H9 (cell line): ENCODE measurements around the gene DYNC1H1. TPM values are rescaled to one million over a fixed set of nuclear protein-coding genes. Genes with fewer than 3 reads are reported as not detected.

Experiments
- DNase-seq: peaks from one replicate; pipeline ENCODE4 v3.0.0-alpha.2; 2017
- H2AFZ ChIP-seq: one replicate; pipeline ENCODE4 v1.6.1; 2013; ENCODE audit warnings: mild to moderate bottlenecking, low read length, control low read depth, moderate library complexity
- H2AK5ac ChIP-seq: 2 replicates; pipeline ENCODE4 v1.6.1; 2013; ENCODE audit warnings: low read length, control low read depth, mixed read lengths; ENCODE audit not compliant: insufficient read length
- H2BK120ac ChIP-seq: one replicate; pipeline ENCODE4 v1.6.1; 2013; ENCODE audit warnings: low read depth, mild to moderate bottlenecking, low read length, control low read depth, inconsistent platforms; ENCODE audit not compliant: poor library complexity, severe bottlenecking
- H2BK12ac ChIP-seq: 2 replicates; pipeline ENCODE4 v1.6.1; 2013; ENCODE audit warnings: low read length, control low read depth, mixed read lengths, low read depth; ENCODE audit not compliant: insufficient read length
- H2BK15ac ChIP-seq: 2 replicates; pipeline ENCODE4 v1.6.1; 2013; ENCODE audit warnings: low read depth, low read length, control low read depth
- H2BK20ac ChIP-seq: one replicate; pipeline ENCODE4 v1.6.1; 2013; ENCODE audit warnings: low read depth, mild to moderate bottlenecking, low read length, control low read depth, inconsistent platforms; ENCODE audit not compliant: poor library complexity, severe bottlenecking
- H2BK5ac ChIP-seq: 2 replicates; pipeline ENCODE4 v1.6.1; 2013; ENCODE audit warnings: low read length, control low read depth, mixed read lengths; ENCODE audit not compliant: insufficient read length
- H3K14ac ChIP-seq: 2 replicates; pipeline ENCODE4 v1.6.1; 2013; ENCODE audit warnings: low read length, control low read depth; ENCODE audit not compliant: insufficient read depth
- H3K18ac ChIP-seq: 2 replicates; pipeline ENCODE4 v1.6.1; 2013; ENCODE audit warnings: low read depth, mild to moderate bottlenecking, mixed read lengths, low read length, control low read depth; ENCODE audit not compliant: insufficient read length
- H3K23ac ChIP-seq: 2 replicates; pipeline ENCODE4 v1.6.1; 2013; ENCODE audit warnings: low read length, control low read depth, mixed read lengths, low read depth; ENCODE audit not compliant: insufficient read length
- H3K23me2 ChIP-seq: 2 replicates; pipeline ENCODE4 v1.6.1; 2013; ENCODE audit warnings: low read depth, mild to moderate bottlenecking, mixed read lengths, low read length, control low read depth; ENCODE audit not compliant: insufficient read length, poor library complexity, severe bottlenecking
- H3K27ac ChIP-seq: 2 replicates; pipeline ENCODE4 v1.5.1; 2013; ENCODE audit warnings: low read length, control low read depth, mixed read lengths, low read depth; ENCODE audit not compliant: insufficient read length
- H3K27me3 ChIP-seq: 2 replicates; pipeline ENCODE4 v1.6.1; 2013; ENCODE audit warnings: low read length, control low read depth, inconsistent platforms; ENCODE audit not compliant: insufficient read depth
- H3K4ac ChIP-seq: 2 replicates; pipeline ENCODE4 v1.6.1; 2013; ENCODE audit warnings: low read depth, mild to moderate bottlenecking, control low read depth, inconsistent platforms, low read length, moderate library complexity
- H3K4me1 ChIP-seq: 2 replicates; pipeline ENCODE4 v1.6.1; 2013; ENCODE audit warnings: low read length, control low read depth, inconsistent platforms; ENCODE audit not compliant: insufficient read depth
- H3K4me2 ChIP-seq: 2 replicates; pipeline ENCODE4 v1.6.1; 2013; ENCODE audit warnings: low read length, control low read depth, mixed read lengths; ENCODE audit not compliant: insufficient read length, insufficient read depth
- H3K56ac ChIP-seq: 2 replicates; pipeline ENCODE4 v1.6.1; 2013; ENCODE audit warnings: low read depth, mild to moderate bottlenecking, mixed read lengths, low read length, control low read depth; ENCODE audit not compliant: insufficient read length
- H3K79me1 ChIP-seq: 2 replicates; pipeline ENCODE4 v1.6.1; 2013; ENCODE audit warnings: low read depth, mild to moderate bottlenecking, moderate library complexity, low read length, control low read depth, inconsistent platforms; ENCODE audit not compliant: insufficient read depth, poor library complexity, severe bottlenecking
- H3K79me2 ChIP-seq: 2 replicates; pipeline ENCODE4 v1.6.1; 2013; ENCODE audit warnings: low read length, control low read depth, inconsistent platforms; ENCODE audit not compliant: insufficient read depth
- H3K9ac ChIP-seq: 2 replicates; pipeline ENCODE4 v1.6.1; 2013; ENCODE audit warnings: low read length, control low read depth, mixed read lengths; ENCODE audit not compliant: insufficient read length; ENCODE audit errors: extremely low read depth
- H3K9me3 ChIP-seq: one replicate; pipeline ENCODE4 v1.6.1; 2013; ENCODE audit warnings: low read depth, low read length, inconsistent platforms; ENCODE audit not compliant: control insufficient read depth
- H3T11ph ChIP-seq: one replicate; pipeline ENCODE4 v1.6.1; 2013; ENCODE audit warnings: mild to moderate bottlenecking, low read length, control low read depth, inconsistent platforms
- H4K20me1 ChIP-seq: one replicate; pipeline ENCODE4 v1.6.1; 2013; ENCODE audit not compliant: control insufficient read depth, insufficient read length, insufficient read depth
- H4K5ac ChIP-seq: 2 replicates; pipeline ENCODE4 v1.6.1; 2013; ENCODE audit warnings: low read depth, mild to moderate bottlenecking, mixed read lengths, low read length, control low read depth; ENCODE audit not compliant: insufficient read length
- H4K8ac ChIP-seq: replicated peaks from 2 replicates; pipeline ENCODE4 v1.6.1; 2013; ENCODE audit warnings: low read length, control low read depth, mixed read lengths, low read depth; ENCODE audit not compliant: insufficient read length
- H4K91ac ChIP-seq: 2 replicates; pipeline ENCODE4 v1.6.1; 2013; ENCODE audit warnings: low read depth, mild to moderate bottlenecking, moderate library complexity, mixed read lengths, low read length, control low read depth; ENCODE audit not compliant: insufficient read length
- H3K27ac Mint-ChIP-seq, 3 experiments: 2 replicates in 2 of 3; 3 replicates in 1 of 3; pipeline ENCODE4 v1.8.0; 2020 to 2021; ENCODE audit warnings: mixed read lengths in 3 of 3, mild to moderate bottlenecking in 1 of 3, moderate library complexity in 1 of 3
- H3K27me3 Mint-ChIP-seq: 2 replicates; pipeline ENCODE4 v1.8.0; 2021; ENCODE audit warnings: low read depth, mild to moderate bottlenecking, moderate library complexity, mixed read lengths
- H3K36me3 Mint-ChIP-seq, 3 experiments: 2 replicates in 2 of 3; 3 replicates in 1 of 3; pipeline ENCODE4 v1.8.0; 2020 to 2021; ENCODE audit warnings: low read depth in 3 of 3, mixed read lengths in 3 of 3; ENCODE audit not compliant: insufficient read depth in 1 of 3
- H3K4me1 Mint-ChIP-seq, 2 experiments: 2 replicates each; pipeline ENCODE4 v1.8.0; 2020; ENCODE audit warnings: mixed read lengths in 2 of 2
- H3K4me3 Mint-ChIP-seq, 2 experiments: 2 replicates in 1 of 2; 3 replicates in 1 of 2; pipeline ENCODE4 v1.8.0; 2020 to 2021; ENCODE audit warnings: mild to moderate bottlenecking in 2 of 2, mixed read lengths in 2 of 2, moderate library complexity in 1 of 2
- H3K9me3 Mint-ChIP-seq, 2 experiments: 2 replicates in 1 of 2; 3 replicates in 1 of 2; pipeline ENCODE4 v1.8.0; 2020; ENCODE audit warnings: mild to moderate bottlenecking in 2 of 2, mixed read lengths in 2 of 2, moderate library complexity in 1 of 2
- CTCF ChIP-seq: fragments of 200-600 bp; sonication (generic); conservative IDR thresholded peaks from 3 replicates; pipeline ENCODE4 v1.8.0; 2021; ENCODE audit warnings: antibody characterized with exemption, mild to moderate bottlenecking
- WGBS: extraction: QIAGEN DNeasy Blood & Tissue Kit; methylation state at CpG from one replicate; pipeline ENCODE4 v1.1.7; 2013; ENCODE audit warnings: missing lambda C conversion rate, low lambda C conversion rate, mixed read lengths; ENCODE audit not compliant: insufficient read length; ENCODE audit errors: extremely low coverage; 5-methylcytosine and 5-hydroxymethylcytosine counted together
- total RNA-seq: library from RNA; stranded (reverse); gene quantifications from 2 replicates; pipeline ENCODE4 v1.2.1, GENCODE V29; 2021

Gene DYNC1H1
- total RNA-seq, 1 experiment from 2014 or later: 359 TPM

- Histone ChIP-seq H4K91ac (no peak overlapping the region), H3K4me2 (no peak overlapping the region), H4K8ac (no peak overlapping the region), H2BK5ac (no peak overlapping the region), H3K27me3 (no peaks in the 10 kb centered on the region), H2AK5ac (no peak overlapping the region), H3K9me3 (no peaks in the 10 kb centered on the region), H3K56ac (no peak overlapping the region), H3K18ac (no peak overlapping the region), H3K27ac (no peak overlapping the region), H3K4me1 (no peaks in the 10 kb centered on the region), H3K23ac (no peak overlapping the region), H3T11ph (no peak overlapping the region), H2AFZ (no peak overlapping the region), H2BK12ac (no peak overlapping the region), H2BK20ac (no peak overlapping the region), H2BK120ac (no peak overlapping the region), H3K9ac (no peak overlapping the region), H2BK15ac (no peak overlapping the region), H3K4ac (no peak overlapping the region), H4K5ac (no peak overlapping the region), H3K14ac (no peak overlapping the region), H3K79me2 (peaks cover 2% of the 10 kb centered on the region; the same call in 1 of the 2 replicates), H4K20me1 (no peaks in the 10 kb centered on the region), H3K23me2 (no peaks in the 10 kb centered on the region), H3K79me1 (no peaks in the 10 kb centered on the region)
- Mint-ChIP-seq H3K27me3 (no peaks in the 10 kb centered on the region), H3K36me3 (peaks cover 73 to 96% (median 85%) of the 10 kb centered on the region in 3 experiments; a peak in 6 of 7 replicates), H3K9me3 (no peaks in the 10 kb centered on the region), H3K4me3 (no peak overlapping the region), H3K4me1 (no peaks in the 10 kb centered on the region), H3K27ac (peak overlapping the region in 1 of 3 experiments; percentile 25; a peak in 1 of 7 replicates)
- no peak for TF ChIP-seq CTCF
- no CpG with 5 or more reads among the region's 18 CpGs for WGBS
- DNase-seq: no peak
These were observed 33.3 kb downstream of the DYNC1H1 start for GRCh38 chr14:101997429-101998336.
